AML-193 (cell line): ENCODE data around the gene LYPD3.
"Not testable (repeated sequence)": the region's sequence is repeated elsewhere in the genome, so short reads cannot be mapped to it uniquely, and the experiment has no call there.

ENCODE experiments used
- DNase-seq, 2 experiments: peaks; one replicate each; lab custom pipeline; 2025; lab: John Stamatoyannopoulos, UW

LYPD3 gene

GRCh38 chr19:43465468-43466120, at the start of gene LYPD3:
LYPD3 (minus strand) TSS chr19:43465608; CDS start chr19:43465571, 37 bp downstream.
- no peak for DNase-seq

- DNase-seq, result not testable (repeated sequence)
Observed at GRCh38 chr19:43512399-43512798, 47.0 kb upstream of the LYPD3 start.

- no peak for DNase-seq
Observed at GRCh38 chr19:43511324-43511723, 45.9 kb upstream of the LYPD3 start.

GRCh38 chr19:43510713-43511112, 45.3 kb upstream of the LYPD3 start:
- DNase-seq, result no peak

GRCh38 chr19:43507880-43508279, 42.5 kb upstream of the LYPD3 start:
- no peak for DNase-seq

GRCh38 chr19:43506629-43507028, 41.2 kb upstream of the LYPD3 start:
- DNase-seq, result no peak

GRCh38 chr19:43505941-43506340, 40.5 kb upstream of the LYPD3 start:
- no peak for DNase-seq

GRCh38 chr19:43505186-43505456, 39.7 kb upstream of the LYPD3 start:
- no peak for DNase-seq

GRCh38 chr19:43504426-43505185, 39.2 kb upstream of the LYPD3 start, which contains the start of gene PHLDB3:
PHLDB3 (minus strand) TSS chr19:43504746; CDS start chr19:43504118, 628 bp downstream.
- DNase-seq, result peak in 1 of 2 experiments; percentile 25

- peak; percentile 81 to 82 for DNase-seq
Observed at GRCh38 chr19:43503501-43504425, 38.4 kb upstream of the LYPD3 start.

GRCh38 chr19:43502419-43502976, 37.1 kb upstream of the LYPD3 start:
- no peak for DNase-seq

- no peak for DNase-seq
Observed at GRCh38 chr19:43501661-43502418, 36.4 kb upstream of the LYPD3 start.

GRCh38 chr19:43499042-43499441, 33.6 kb upstream of the LYPD3 start:
- DNase-seq, result no peak

GRCh38 chr19:43498233-43498842, 32.9 kb upstream of the LYPD3 start:
- DNase-seq, result no peak

GRCh38 chr19:43496960-43497359, 31.6 kb upstream of the LYPD3 start:
- no peak for DNase-seq

GRCh38 chr19:43495082-43495481, 29.7 kb upstream of the LYPD3 start:
- DNase-seq, result no peak

- no peak for DNase-seq
Observed at GRCh38 chr19:43490759-43491158, 25.4 kb upstream of the LYPD3 start.

GRCh38 chr19:43489979-43490599, 24.7 kb upstream of the LYPD3 start:
- no peak for DNase-seq

GRCh38 chr19:43489310-43489709, 23.9 kb upstream of the LYPD3 start:
- DNase-seq, result no peak

- DNase-seq, result no peak
Observed at GRCh38 chr19:43488179-43488578, 22.8 kb upstream of the LYPD3 start.

GRCh38 chr19:43486412-43486811, 21.0 kb upstream of the LYPD3 start:
- DNase-seq, result no peak
